Psoas muscle (tissue), 8 donors: ENCODE results near the gene TSPOAP1. TPM values are rescaled to one million over a fixed set of nuclear protein-coding genes. Genes with fewer than 3 reads are reported as not detected.

Experiments used
- ATAC-seq, 4 donors: fragments of 200-7000 bp; cut with Tn5 transposase; one replicate each; pipeline ENCODE4 v1.9.1; 2020; ENCODE audit warnings: moderate library complexity in 3 of 4, mild to moderate bottlenecking in 2 of 4
- DNase-seq, 2 donors: peaks; one replicate each; pipeline ENCODE4 v3.0.0-alpha.2; 2020
- H3K27ac ChIP-seq: fragments of 200-600 bp; one replicate; pipeline ENCODE4 v1.8.0; 2022
- H3K27me3 ChIP-seq, 3 donors: fragments of 200-600 bp in 1 of 3; one replicate each; pipeline versions ENCODE4 v1.6.1 to v1.8.0; 2013 to 2022; ENCODE audit warnings: low read length in 2 of 3, mild to moderate bottlenecking in 2 of 3, moderate library complexity in 1 of 3; ENCODE audit not compliant: insufficient read depth in 3 of 3
- H3K36me3 ChIP-seq, 2 donors: fragments of 200-600 bp in 1 of 2; one replicate each; pipeline versions ENCODE4 v1.6.1 to v1.8.0; 2013 to 2022; ENCODE audit warnings: low read depth in 1 of 2, mild to moderate bottlenecking in 1 of 2, moderate library complexity in 1 of 2; ENCODE audit not compliant: insufficient read depth in 1 of 2
- H3K4me1 ChIP-seq: fragments of 200-600 bp; one replicate; pipeline ENCODE4 v1.8.0; 2022
- H3K4me3 ChIP-seq: fragments of 200-600 bp; one replicate; pipeline ENCODE4 v1.8.0; 2022; ENCODE audit warnings: mild to moderate bottlenecking
- H3K9me3 ChIP-seq: fragments of 200-600 bp; one replicate; pipeline ENCODE4 v1.8.0; 2022
- CTCF ChIP-seq: fragments of 200-600 bp; IDR thresholded peaks from one replicate; pipeline ENCODE4 v1.8.0; 2022; ENCODE audit warnings: antibody characterized with exemption
- WGBS, 3 donors: extraction: QIAGEN DNeasy Blood & Tissue Kit; methylation state at CpG; one replicate each; pipeline versions ENCODE4 v1.1.6 to v1.1.7; 2013; 5-methylcytosine and 5-hydroxymethylcytosine counted together
- intact Hi-C, 2 donors: fragments of 100-400 bp; cut with DNase I; formaldehyde crosslinking; loops; one replicate each; pipeline versions ENCODE4 v1.11.0 to v1.14.2; 2022
- polyA plus RNA-seq, 3 donors: library from polyadenylated mRNA; stranded (reverse); fragments of 200-250 nt; gene quantifications; one replicate each; pipeline ENCODE4 v1.2.3, GENCODE V29; 2013
- total RNA-seq, 4 donors: library from RNA; stranded (reverse); fragmentation: NEBNext Ultra II Directional in 2 of 4; extraction: Animal tissue kit (Norgen Biotek cat#: 25700) in 2 of 4; gene quantifications; one replicate each; pipeline versions ENCODE4 v1.2.1 to v1.2.4, GENCODE V29; 2021 to 2023
- donor health status: healthy with polysubstance abuse.
- donor health status: DM: no; HTN: no; CAD: no; lungs with moderate emphysema.
- donor health status: Bipolar disorder and iron deficiency.
- donor health status: healthy.
- donor health status: DM: yes; HTN: yes; CAD: no.
- donor health status: DM: no; HTN: no; CAD: no.
- donor health status: DM: no; HTN: no; CAD: no.
- donor health status: DM: yes; HTN: yes; CAD: no.

TSPOAP1 gene
- total and polyA plus RNA-seq, 7 donors = 0.40 to 6.6 (median 2.3) TPM

- H3K27me3 ChIP-seq = peaks cover 0 to 31% (median 5%) of the 10 kb centered on the region in 3 donors
- no peak for TF ChIP-seq CTCF
Observed at GRCh38 chr17:58265902-58266875, 62.4 kb downstream of the TSPOAP1 start.

GRCh38 chr17:58265271-58265670 is 63.3 kb downstream of the TSPOAP1 start:
- Histone ChIP-seq H3K36me3 (no peaks in the 10 kb centered on the region), H3K4me3 (no peak overlapping the region), H3K27ac (no peak overlapping the region), H3K9me3 (no peaks in the 10 kb centered on the region), H3K4me1 (no peaks in the 10 kb centered on the region), H3K27me3 (peaks cover 0 to 40% (median 5%) of the 10 kb centered on the region in 3 donors)
- ATAC-seq (no peak), DNase-seq (no peak)
- intact Hi-C loops = no loop called here
- no peak for TF ChIP-seq CTCF
- WGBS, 3 donors = 81 to 82% (median 81%) methylated on average over 4 of the region's 4 CpGs

More at GRCh38 chr17:58265902-58266875, 62.4 kb downstream of the TSPOAP1 start:
- Histone ChIP-seq H3K4me1 (no peaks in the 10 kb centered on the region), H3K27ac (no peak overlapping the region), H3K36me3 (no peaks in the 10 kb centered on the region), H3K4me3 (no peak overlapping the region), H3K9me3 (no peaks in the 10 kb centered on the region)
- intact Hi-C loops = no loop called here
- 91 to 96% (median 92%) methylated on average over 7 of the region's 7 CpGs for WGBS, 3 donors
- no peak for DNase-seq
- no peak for ATAC-seq

GRCh38 chr17:58264407-58265103 is 64.0 kb downstream of the TSPOAP1 start:
- Histone ChIP-seq H3K27ac (no peak overlapping the region), H3K36me3 (no peaks in the 10 kb centered on the region), H3K4me1 (no peaks in the 10 kb centered on the region), H3K27me3 (peaks cover 0 to 43% (median 5%) of the 10 kb centered on the region in 3 donors), H3K9me3 (no peaks in the 10 kb centered on the region), H3K4me3 (no peak overlapping the region)
- TF ChIP-seq CTCF = no peak
- ATAC-seq (no peak), DNase-seq (no peak)
- intact Hi-C loops = no loop called here
- 77 to 79% (median 79%) methylated on average over 6 of the region's 6 CpGs for WGBS, 3 donors

GRCh38 chr17:58263773-58264172 is 64.8 kb downstream of the TSPOAP1 start:
- H3K9me3 ChIP-seq = no peaks in the 10 kb centered on the region
- TF ChIP-seq CTCF = no peak
- peaks cover 0 to 43% (median 5%) of the 10 kb centered on the region in 3 donors for H3K27me3 ChIP-seq
- H3K27ac ChIP-seq = no peak overlapping the region
- H3K4me3 ChIP-seq = no peak overlapping the region
- H3K36me3 ChIP-seq = no peaks in the 10 kb centered on the region
- DNase-seq = no peak
- H3K4me1 ChIP-seq = no peaks in the 10 kb centered on the region
- no peak for ATAC-seq
- intact Hi-C loops = no loop called here
- 71 to 89% (median 76%) methylated on average over 1 of the region's 1 CpG for WGBS, 3 donors
